Measurements from ENCODE around the gene SLC26A5.

DNA sequence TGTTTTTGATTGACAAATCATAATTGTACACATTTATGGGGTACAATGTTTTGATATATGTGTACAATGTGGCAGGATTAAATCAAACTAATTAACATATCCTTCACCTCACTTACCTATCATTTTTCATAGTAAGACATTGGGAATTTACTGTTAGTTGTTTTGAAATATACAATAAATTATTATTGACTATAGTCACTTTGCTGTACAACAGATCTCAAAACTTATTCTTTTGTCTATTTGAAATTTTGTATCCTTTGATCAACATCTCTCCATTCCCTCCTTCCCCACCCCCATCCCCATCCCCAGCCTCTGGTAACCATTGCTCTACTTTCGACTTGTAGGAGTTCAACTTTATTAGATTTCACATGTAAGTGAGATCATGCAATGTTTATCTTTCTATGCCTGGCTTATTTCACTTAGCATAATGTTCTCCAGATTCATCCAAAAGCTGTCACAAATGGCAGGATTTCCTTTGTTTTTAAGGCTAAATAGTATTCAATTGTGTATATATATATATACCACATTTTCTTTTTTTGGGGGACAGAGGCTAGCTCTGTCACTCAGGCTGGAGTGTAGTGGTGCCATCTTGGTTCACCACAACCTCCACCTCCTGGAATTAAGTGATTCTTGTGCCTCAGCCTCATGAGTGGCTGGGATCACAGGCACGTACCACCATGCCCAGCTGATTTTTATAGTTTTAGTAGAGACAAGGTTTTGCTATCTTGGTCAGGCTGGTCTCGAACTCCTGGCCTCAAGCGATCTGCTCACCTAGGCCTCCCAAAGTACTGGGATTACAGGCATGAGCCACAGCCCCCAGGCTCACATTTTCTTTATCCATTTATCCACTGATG is 23.3 kb upstream of the SLC26A5 start:
- TF ChIP-seq POLR2A (IDR thresholded peaks at IDR 0.05), result no peak
- no peak for TF ChIP-seq CTCF (IDR thresholded peaks at IDR 0.05)
- TF ChIP-seq POLR2AphosphoS5 (IDR thresholded peaks at IDR 0.05), result no peak
- no peak for TF ChIP-seq EP300 (IDR thresholded peaks at IDR 0.05)

All from upper lobe of left lung (tissue), 4 donors.